Stimulated activated CD4-positive, alpha-beta T cell treated with anti-CD3 and anti-CD28 coated beads, Interleukin-4, amount 100 ng/mL, for 48 hours (primary cell): ENCODE results near the gene TMEM236.

Experiments
- DNase-seq, 2 donors: peaks; one replicate each; pipeline ENCODE4 v3.0.0-alpha.2; 2020; ENCODE audit warnings: low read depth in 2 of 2

Gene TMEM236

GRCh38 chr10:17787087-17787961, 35.3 kb downstream of the TMEM236 start:
- DNase-seq = no peak

- no peak for DNase-seq
Observed at GRCh38 chr10:17788646-17789045, 36.6 kb downstream of the TMEM236 start.

GRCh38 chr10:17789396-17789795, 37.4 kb downstream of the TMEM236 start:
- DNase-seq = no peak

- DNase-seq = no peak
Observed at GRCh38 chr10:17790651-17791050, 38.6 kb downstream of the TMEM236 start.

GRCh38 chr10:17792991-17793390, 41.0 kb downstream of the TMEM236 start:
- DNase-seq = no peak

- no peak for DNase-seq
Observed at GRCh38 chr10:17793823-17794644, 42.0 kb downstream of the TMEM236 start.

- DNase-seq = no peak
Observed at GRCh38 chr10:17795083-17795482, 43.1 kb downstream of the TMEM236 start.

GRCh38 chr10:17795813-17796594, 44.0 kb downstream of the TMEM236 start:
- no peak for DNase-seq

GRCh38 chr10:17801507-17801906, 49.5 kb downstream of the TMEM236 start:
- no peak for DNase-seq

- DNase-seq = no peak
Observed at GRCh38 chr10:17802350-17802749, 50.3 kb downstream of the TMEM236 start.

- no peak for DNase-seq
Observed at GRCh38 chr10:17802976-17803375, 51.0 kb downstream of the TMEM236 start.

- DNase-seq = no peak
Observed at GRCh38 chr10:17805330-17805729, 53.3 kb downstream of the TMEM236 start.

GRCh38 chr10:17805921-17806577, 54.0 kb downstream of the TMEM236 start:
- peak; percentile 10 to 16 for DNase-seq

GRCh38 chr10:17808971-17809841, 57.2 kb downstream of the TMEM236 start, which contains the start of gene MRC1:
TSS of gene MRC1 (plus strand) at chr10:17809348. CDS start at chr10:17809466, 118 bp downstream.
- no peak for DNase-seq

GRCh38 chr10:17811146-17811865, 59.3 kb downstream of the TMEM236 start:
- no peak for DNase-seq

- no peak for DNase-seq
Observed at GRCh38 chr10:17814973-17815372, 63.0 kb downstream of the TMEM236 start.

- DNase-seq = no peak
Observed at GRCh38 chr10:17816199-17816598, 64.2 kb downstream of the TMEM236 start.

GRCh38 chr10:17817316-17817715, 65.3 kb downstream of the TMEM236 start:
- DNase-seq = no peak

GRCh38 chr10:17817790-17818189, 65.8 kb downstream of the TMEM236 start:
- DNase-seq = no peak

GRCh38 chr10:17819836-17820235, 67.8 kb downstream of the TMEM236 start:
- no peak for DNase-seq
